Left renal pelvis (tissue), 4 donors: ENCODE measurements around the gene NDUFAF2. TPM values are rescaled to one million over a fixed set of nuclear protein-coding genes. Genes with fewer than 3 reads are reported as not detected.
"Not testable (repeated sequence)": the region's sequence is repeated elsewhere in the genome, so short reads cannot be mapped to it uniquely, and the experiment has no call there.

Experiments
- DNase-seq, 4 donors: peaks; one replicate each; pipeline ENCODE4 v3.0.0-alpha.2; 2013; ENCODE audit warnings: low read depth in 4 of 4, low spot score in 3 of 4
- polyA plus RNA-seq, 4 donors: library from polyadenylated mRNA; unstranded; fragments of 120-200 nt; gene quantifications; one replicate each; pipeline ENCODE4 v1.2.1, GENCODE V29; 2013; ENCODE audit not compliant: insufficient read length in 4 of 4

NDUFAF2 gene
- polyA plus RNA-seq, 4 donors: 25.3 to 33.7 (median 28.2) TPM

- DNase-seq: no peak
These were observed 99.5 kb downstream of the NDUFAF2 start for GRCh38 chr5:61044545-61044944.

- DNase-seq: no peak
These were observed 102.3 kb downstream of the NDUFAF2 start for GRCh38 chr5:61047346-61047745.

- no peak for DNase-seq
These were observed 103.5 kb downstream of the NDUFAF2 start for GRCh38 chr5:61048534-61048933.

- DNase-seq: no peak
These were observed 105.3 kb downstream of the NDUFAF2 start for GRCh38 chr5:61050292-61050691.

GRCh38 chr5:61051267-61051666, 106.3 kb downstream of the NDUFAF2 start:
- DNase-seq: no peak

- DNase-seq: no peak
These were observed 107.9 kb downstream of the NDUFAF2 start for GRCh38 chr5:61052882-61053281.

- DNase-seq: no peak
These were observed 108.9 kb downstream of the NDUFAF2 start for GRCh38 chr5:61053937-61054336.

GRCh38 chr5:61055434-61056006, 110.5 kb downstream of the NDUFAF2 start:
- DNase-seq: peak in 2 of 4 donors; percentile 12 to 22

GRCh38 chr5:61059499-61059898, 114.5 kb downstream of the NDUFAF2 start:
- no peak for DNase-seq

GRCh38 chr5:61069150-61069549, 124.1 kb downstream of the NDUFAF2 start:
- DNase-seq: no peak

GRCh38 chr5:61071526-61071925, 126.5 kb downstream of the NDUFAF2 start:
- DNase-seq: no peak

GRCh38 chr5:61076626-61077025, 131.6 kb downstream of the NDUFAF2 start:
- DNase-seq: no peak

GRCh38 chr5:61081741-61082140, 136.7 kb downstream of the NDUFAF2 start:
- DNase-seq: no peak

GRCh38 chr5:61082516-61083280, 137.7 kb downstream of the NDUFAF2 start:
- DNase-seq: no peak

- DNase-seq: no peak
These were observed 139.7 kb downstream of the NDUFAF2 start for GRCh38 chr5:61084658-61085057.

GRCh38 chr5:61085885-61086284, 140.9 kb downstream of the NDUFAF2 start:
- no peak for DNase-seq

GRCh38 chr5:61087921-61088320, 142.9 kb downstream of the NDUFAF2 start:
- DNase-seq: no peak

GRCh38 chr5:61089351-61089750, 144.3 kb downstream of the NDUFAF2 start:
- DNase-seq: no peak

- DNase-seq: not testable (repeated sequence)
These were observed 148.2 kb downstream of the NDUFAF2 start for GRCh38 chr5:61093046-61093771.

GRCh38 chr5:61097465-61097864, 152.5 kb downstream of the NDUFAF2 start:
- DNase-seq: no peak

GRCh38 chr5:61098251-61098995, 153.4 kb downstream of the NDUFAF2 start:
- DNase-seq: no peak
